Activated CD4-positive, alpha-beta T cell treated with anti-CD3 and anti-CD28 coated beads, Interleukin-2, amount 50 U/mL, for 1 hour (primary cell): ENCODE data around the gene KARS1.
A peak's percentile ranks its signal among the peaks of the same experiment; 100 is the strongest.

ENCODE experiments used
- DNase-seq: peaks from one replicate; pipeline ENCODE4 v3.0.0-alpha.2; 2020

KARS1 gene

DNA sequence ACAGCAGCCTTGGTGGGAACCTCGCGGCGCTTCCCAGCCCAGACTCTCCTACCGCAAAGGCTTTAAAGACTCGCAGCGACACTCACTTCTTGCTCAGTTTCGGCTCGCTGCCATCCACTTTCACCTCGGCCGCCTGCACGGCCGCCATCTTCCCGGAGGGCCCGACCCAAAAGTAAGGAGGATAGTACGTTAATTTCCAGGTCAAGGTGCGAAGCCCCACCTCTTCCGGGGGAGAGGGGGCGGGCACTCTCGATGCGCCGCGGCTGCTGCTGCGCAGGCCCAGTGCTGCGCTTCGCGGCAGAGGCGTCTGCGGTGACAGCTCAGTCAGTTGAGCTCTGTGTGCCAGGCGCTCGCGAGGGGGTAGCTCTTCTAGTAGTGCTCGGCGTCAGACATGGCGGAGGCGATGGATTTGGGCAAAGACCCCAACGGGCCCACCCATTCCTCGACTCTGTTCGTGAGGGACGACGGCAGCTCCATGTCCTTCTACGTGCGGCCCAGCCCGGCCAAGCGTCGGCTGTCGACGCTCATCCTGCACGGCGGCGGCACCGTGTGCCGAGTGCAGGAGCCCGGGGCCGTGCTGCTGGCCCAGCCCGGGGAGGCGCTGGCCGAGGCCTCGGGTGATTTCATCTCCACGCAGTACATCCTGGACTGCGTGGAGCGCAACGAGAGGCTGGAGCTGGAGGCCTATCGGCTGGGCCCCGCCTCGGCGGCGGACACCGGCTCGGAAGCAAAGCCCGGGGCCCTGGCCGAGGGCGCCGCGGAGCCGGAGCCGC lies at the start of gene KARS1, which contains the start of gene TERF2IP:
Gene KARS1, minus strand, starts transcription at position 174 of the 773 bp plus-strand sequence. Its CDS starts 26 bp downstream, at position 148.
Gene TERF2IP, plus strand, starts transcription at position 282 of the 773 bp plus-strand sequence. Its CDS starts 110 bp downstream, at position 392.
- DNase-seq: peak; percentile 93

- no peak for DNase-seq
Measured at GRCh38 chr16:75695708-75696107, 48.2 kb upstream of the KARS1 start.

DNA sequence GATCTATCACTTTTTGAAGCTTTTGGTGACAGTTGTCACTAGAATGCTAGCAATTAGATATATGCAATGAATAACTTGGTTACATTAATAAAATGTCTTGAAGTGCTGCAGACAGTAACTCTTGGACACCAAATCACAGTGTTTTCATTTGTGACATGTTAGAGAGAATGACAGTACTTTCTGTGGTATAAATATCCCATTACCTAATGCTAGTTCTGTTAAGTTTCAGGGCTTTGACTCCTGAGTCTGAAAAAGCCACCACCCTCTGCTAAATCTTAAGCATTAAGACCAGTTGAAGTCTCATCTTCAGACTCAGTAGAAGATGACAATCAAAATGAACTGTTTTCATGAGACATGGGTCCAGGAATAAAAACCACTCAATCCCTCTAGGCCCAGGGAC lies 39.9 kb upstream of the KARS1 start:
- DNase-seq: no peak

DNA sequence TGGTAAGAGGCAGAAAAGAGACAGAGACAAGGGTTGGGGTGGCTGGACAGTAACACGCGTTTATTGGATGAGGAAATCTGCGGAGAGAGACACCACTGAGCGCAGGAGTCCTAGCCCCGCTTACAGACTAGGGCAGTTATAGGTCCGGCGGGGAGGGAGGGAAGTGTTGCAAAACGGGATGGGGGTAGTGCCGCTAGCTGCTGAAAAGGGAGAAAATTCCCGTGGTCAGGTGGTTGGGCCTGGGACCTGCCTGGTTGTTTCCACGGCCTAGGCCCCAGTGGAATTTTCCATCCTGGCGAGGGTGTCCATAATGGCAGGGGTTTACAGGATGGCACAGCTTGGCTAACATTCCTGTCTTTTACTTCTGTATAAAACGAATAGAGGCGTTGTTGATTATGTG lies 34.8 kb upstream of the KARS1 start:
- no peak for DNase-seq

- no peak for DNase-seq
Measured at GRCh38 chr16:75679366-75679765, 31.9 kb upstream of the KARS1 start.

GRCh38 chr16:75676909-75677308 lies 29.4 kb upstream of the KARS1 start, which contains the start of gene CPHXL2:
TSS of gene CPHXL2 (minus strand) at chr16:75677009. CDS start at chr16:75676999, 10 bp downstream.
- no peak for DNase-seq

DNA sequence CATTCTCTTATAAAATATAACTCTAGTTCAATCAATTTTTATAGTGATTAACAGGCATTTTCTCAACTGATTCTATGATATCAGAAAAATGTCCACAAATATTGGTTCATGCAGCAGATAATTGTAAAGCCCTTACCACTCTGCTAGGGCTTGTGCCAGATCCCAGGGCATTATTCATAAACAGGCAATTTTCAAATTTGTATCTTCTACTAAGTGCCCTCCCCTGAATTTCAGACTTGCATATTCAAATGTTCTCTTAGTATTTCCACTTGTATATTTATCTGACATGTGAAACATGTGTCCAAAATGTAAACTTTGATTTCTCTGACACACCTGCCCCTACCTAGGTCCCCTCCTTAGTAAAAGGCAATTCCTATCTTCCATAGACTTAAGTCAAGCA lies 20.0 kb upstream of the KARS1 start:
- DNase-seq: no peak

- no peak for DNase-seq
Measured at GRCh38 chr16:75660726-75661302, 13.3 kb upstream of the KARS1 start.

GRCh38 chr16:75660321-75660720 lies 12.9 kb upstream of the KARS1 start:
- no peak for DNase-seq

- DNase-seq: no peak
Measured at GRCh38 chr16:75658175-75658574, 10.7 kb upstream of the KARS1 start.

- DNase-seq: no peak
Measured at GRCh38 chr16:75653922-75654321, 6.5 kb upstream of the KARS1 start.

DNA sequence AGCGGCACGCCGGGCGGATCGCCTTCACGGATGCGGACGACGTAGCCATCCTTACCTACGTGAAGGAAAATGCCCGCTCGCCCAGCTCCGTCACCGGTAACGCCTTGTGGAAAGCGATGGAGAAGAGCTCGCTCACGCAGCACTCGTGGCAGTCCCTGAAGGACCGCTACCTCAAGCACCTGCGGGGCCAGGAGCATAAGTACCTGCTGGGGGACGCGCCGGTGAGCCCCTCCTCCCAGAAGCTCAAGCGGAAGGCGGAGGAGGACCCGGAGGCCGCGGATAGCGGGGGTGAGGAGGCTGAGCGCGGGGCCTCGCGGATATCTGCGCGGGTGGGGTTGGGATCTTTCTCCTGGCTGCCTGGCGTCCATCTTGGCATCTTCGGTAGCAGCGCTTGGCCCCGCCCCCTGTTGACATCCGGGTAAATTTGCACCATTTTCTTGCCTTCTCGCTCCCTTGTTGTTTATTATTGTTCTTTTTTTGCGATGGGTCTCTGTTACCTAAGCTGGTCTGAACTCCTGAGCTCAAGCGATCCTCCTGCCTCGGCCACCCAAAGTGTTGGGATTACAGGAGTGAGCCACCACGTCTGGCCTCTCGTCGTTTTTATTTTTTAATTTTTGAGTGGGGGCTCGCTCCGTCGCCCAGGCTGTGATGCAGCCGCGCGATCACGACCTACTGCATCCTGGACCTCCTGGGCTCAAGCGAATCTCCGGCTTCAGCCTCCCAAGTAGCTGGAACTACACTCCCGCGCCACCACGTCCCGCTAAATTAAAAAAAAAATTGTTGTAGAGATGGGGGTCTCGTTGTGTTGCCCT lies 1.0 kb upstream of the KARS1 start:
- peak; percentile 88 for DNase-seq

GRCh38 chr16:75647112-75647491 lies 363 bp downstream of the KARS1 start:
- DNase-seq: no peak

- no peak for DNase-seq
Measured at GRCh38 chr16:75644240-75645012, 3.0 kb downstream of the KARS1 start.

DNA sequence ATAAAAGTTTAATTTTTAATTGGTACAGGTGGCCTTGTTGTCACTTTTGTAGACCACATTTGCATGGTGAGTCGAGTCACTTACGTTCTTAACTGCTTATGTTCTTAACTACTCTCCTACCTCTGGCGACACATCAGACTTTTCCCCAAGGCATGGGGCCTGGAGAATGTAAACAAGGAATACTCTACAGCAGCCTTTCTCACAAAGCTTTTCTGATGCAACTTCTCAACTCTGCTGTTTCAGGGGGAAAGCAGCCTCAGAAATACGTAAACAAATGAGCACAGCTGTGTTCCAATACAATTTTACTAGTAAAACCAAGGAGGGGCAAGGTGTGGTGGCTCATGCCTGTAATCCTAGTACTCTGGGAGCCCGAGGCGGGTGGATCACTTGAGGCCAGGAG lies 6.9 kb downstream of the KARS1 start:
- DNase-seq: no peak

GRCh38 chr16:75635036-75635435 lies 12.4 kb downstream of the KARS1 start:
- DNase-seq: no peak

GRCh38 chr16:75632857-75633256 lies 14.6 kb downstream of the KARS1 start:
- DNase-seq: no peak

DNA sequence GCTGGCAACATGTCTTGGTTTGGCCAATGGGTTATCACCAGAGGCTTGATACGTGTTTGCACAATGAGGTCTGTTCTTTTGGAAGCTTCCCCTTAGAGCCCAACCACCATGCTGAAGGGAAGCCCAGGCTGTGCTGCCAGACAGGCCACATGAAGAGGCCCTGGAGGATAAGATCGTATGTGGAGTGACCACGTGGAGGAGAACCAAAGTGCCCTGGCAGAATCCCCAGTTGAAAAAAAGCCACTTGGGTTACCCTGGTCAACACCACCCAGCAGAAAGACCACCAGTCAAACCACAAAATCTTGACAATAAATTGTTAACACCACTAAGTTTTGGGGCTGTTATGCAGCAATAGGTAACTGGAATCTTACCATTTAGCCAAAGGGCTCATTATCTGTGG lies 17.4 kb downstream of the KARS1 start:
- no peak for DNase-seq

GRCh38 chr16:75629132-75629531 lies 18.3 kb downstream of the KARS1 start:
- no peak for DNase-seq

- no peak for DNase-seq
Measured at GRCh38 chr16:75628351-75628750, 19.1 kb downstream of the KARS1 start.

DNA sequence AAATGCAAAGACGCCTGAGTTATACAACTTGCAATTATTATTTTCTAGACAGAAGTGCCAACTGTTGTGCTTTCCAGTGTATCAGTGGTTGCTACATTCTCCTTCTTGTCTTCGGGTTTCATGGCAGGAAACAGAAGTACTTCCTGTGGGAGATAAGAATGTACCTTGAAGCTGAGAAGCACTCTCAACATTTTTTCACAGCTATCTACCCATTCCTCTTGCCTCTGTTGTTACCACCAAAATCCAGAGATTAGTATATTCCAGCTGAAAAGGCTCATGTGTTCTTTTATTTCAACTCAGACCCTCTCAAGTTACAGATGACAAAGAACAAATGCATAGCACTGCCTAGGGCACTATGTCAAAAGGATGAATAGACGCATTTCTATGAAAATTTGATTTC lies 19.6 kb downstream of the KARS1 start:
- no peak for DNase-seq

DNA sequence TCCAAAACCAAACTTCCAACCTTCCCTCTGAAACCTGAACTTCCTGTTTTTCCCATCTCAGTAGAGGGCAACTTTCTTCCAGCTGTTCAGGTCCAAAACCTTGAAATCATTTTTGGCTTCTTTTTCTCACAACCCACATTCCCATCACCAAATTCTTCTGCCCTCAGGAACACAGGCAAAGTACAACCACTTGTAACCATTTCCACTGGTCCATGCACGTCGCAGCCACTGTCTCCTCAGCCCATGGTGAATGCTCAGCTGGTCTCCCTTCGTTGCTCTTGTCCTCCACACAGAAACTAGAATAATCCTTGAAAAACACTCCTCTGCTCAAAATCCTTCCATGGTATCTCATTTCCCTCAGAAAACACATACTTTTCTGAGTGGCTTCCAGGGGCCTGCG lies 20.7 kb downstream of the KARS1 start:
- no peak for DNase-seq

GRCh38 chr16:75624921-75625334 lies 22.5 kb downstream of the KARS1 start:
- no peak for DNase-seq
